RCC 7860 (cell line): Measurements from ENCODE around the gene LRRC70.
"Not testable (repeated sequence)": the region's sequence is repeated elsewhere in the genome, so short reads cannot be mapped to it uniquely, and the experiment has no call there.

ENCODE experiments used
- DNase-seq: peaks from one replicate; pipeline ENCODE4 v3.0.0-alpha.2; 2015; ENCODE audit warnings: low spot score
- FAIRE-seq: peaks from 2 replicates; lab custom pipeline; 2012; peaks lifted over from hg19 to GRCh38; lab: Jason Lieb, UNC

Gene LRRC70, protein sequence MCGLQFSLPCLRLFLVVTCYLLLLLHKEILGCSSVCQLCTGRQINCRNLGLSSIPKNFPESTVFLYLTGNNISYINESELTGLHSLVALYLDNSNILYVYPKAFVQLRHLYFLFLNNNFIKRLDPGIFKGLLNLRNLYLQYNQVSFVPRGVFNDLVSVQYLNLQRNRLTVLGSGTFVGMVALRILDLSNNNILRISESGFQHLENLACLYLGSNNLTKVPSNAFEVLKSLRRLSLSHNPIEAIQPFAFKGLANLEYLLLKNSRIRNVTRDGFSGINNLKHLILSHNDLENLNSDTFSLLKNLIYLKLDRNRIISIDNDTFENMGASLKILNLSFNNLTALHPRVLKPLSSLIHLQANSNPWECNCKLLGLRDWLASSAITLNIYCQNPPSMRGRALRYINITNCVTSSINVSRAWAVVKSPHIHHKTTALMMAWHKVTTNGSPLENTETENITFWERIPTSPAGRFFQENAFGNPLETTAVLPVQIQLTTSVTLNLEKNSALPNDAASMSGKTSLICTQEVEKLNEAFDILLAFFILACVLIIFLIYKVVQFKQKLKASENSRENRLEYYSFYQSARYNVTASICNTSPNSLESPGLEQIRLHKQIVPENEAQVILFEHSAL

DNA sequence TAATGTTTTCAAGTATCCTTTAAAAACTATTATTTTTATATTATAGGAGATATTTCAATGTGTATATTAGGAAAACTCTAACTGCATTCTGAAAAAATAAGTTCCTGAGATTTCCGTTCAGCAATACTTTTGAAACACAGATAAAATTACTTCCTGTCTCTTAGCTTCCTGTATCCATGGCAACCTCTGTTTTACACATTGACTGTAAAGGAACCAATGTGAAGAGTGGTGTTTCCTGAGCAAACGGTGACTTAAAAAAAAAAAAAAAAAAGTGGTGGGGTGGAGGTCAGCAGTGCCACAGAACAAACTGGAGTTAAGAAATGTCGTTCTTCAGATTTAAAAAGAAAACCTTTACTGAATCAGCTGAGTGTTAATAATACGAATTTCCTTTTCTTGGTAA, at the start of gene LRRC70:
Gene LRRC70, plus strand, starts transcription at position 280 of the 400 bp plus-strand sequence. CDS start 620 bp downstream, outside the sequence.
- FAIRE-seq, result no peak

DNA sequence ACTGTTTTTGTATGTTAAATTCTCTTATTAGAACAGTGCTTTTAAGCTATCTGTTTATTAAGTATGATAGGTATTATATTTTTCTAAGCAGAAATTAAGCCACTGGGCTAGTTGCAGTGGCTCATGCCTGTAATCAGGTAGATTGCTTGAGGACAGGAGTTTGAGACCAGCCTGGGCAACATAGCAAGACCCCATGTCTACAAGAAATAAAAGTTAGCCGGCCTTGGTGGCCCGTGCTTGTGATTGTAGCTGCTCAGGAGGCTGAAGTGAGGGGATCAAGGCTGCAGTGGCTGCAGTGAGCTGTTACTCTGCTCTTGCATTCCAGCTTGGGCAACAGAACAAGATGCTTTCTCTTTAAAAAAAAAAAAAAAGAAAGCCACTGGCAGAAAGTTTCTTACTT, 45.0 kb upstream of the LRRC70 start:
- DNase-seq (no peak), FAIRE-seq (no peak)

More for the DNA sequence above, at the start of gene LRRC70:
- DNase-seq, result no peak

DNA sequence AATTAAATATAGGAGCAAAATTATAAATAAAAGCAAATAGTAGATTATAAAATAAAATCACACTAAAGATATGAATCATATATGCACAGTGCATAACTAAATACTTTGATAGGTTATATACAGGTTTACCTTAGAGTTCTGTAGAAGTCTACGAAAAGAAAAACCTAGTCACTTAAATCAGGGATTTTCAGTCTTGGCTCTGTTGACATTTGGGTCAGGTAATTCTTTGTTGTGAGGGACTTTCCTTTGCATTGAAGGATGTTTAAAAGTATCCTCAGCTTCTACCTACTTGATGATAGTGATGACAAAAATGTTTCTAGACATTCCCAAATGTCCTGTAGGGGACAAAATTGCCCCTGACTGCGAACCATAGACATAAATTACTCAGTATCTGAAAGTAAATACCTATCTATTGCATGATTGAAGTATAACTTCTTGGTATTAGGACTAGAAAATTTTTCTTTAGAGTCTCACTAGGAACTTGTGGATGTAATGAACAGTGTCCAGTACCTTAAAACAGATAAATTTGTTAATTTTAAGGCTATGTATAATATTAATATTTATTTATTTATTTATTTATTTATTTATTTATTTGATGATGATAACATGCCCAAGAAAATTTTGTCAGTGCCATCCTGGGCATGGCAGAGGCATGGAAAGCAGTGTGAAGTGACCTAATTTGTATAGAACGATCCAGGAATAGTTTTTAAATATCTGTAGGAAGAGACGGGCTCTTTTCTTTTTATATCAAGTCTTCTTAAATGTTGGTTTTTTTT, 44.0 kb upstream of the LRRC70 start:
- FAIRE-seq, result no peak
- DNase-seq, result no peak

DNA sequence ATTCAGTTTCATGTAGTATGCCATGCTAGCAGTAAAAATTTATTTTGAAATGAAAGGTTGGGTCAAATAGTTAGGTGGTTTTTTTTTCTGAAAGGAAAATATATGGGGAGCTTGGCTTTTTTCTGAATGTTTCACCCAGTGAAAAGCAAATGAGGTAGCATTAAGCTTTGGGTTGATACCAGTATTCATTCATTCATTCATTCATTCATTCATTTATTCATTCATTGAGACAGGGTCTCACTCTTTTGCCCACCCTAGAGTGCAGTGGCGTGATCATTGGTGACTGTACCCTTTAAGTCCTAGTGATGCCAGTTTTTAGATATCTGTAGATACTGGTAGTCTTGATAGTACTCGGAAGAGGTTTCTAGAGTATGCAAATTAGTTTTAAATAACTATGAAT, 42.4 kb upstream of the LRRC70 start:
- FAIRE-seq (no peak), DNase-seq (no peak)

DNA sequence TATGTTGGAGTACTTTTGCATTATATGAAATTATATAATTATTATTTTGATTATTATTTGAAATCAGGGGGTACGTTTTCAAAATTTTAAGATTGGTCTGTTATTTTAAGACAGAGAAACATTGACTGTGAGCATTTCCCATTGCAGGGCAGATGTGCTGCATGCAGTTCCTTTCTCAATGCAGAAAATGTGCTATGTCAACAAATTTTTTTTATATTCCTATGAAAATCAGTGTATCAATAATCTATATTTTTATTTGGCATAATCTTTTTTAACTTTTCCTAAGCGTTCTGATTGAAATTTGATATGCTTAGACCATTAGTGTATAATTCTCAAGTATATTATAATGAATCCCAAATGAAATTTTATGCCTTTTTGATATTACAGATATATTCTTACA, 41.8 kb upstream of the LRRC70 start:
- DNase-seq (no peak), FAIRE-seq (no peak)

DNA sequence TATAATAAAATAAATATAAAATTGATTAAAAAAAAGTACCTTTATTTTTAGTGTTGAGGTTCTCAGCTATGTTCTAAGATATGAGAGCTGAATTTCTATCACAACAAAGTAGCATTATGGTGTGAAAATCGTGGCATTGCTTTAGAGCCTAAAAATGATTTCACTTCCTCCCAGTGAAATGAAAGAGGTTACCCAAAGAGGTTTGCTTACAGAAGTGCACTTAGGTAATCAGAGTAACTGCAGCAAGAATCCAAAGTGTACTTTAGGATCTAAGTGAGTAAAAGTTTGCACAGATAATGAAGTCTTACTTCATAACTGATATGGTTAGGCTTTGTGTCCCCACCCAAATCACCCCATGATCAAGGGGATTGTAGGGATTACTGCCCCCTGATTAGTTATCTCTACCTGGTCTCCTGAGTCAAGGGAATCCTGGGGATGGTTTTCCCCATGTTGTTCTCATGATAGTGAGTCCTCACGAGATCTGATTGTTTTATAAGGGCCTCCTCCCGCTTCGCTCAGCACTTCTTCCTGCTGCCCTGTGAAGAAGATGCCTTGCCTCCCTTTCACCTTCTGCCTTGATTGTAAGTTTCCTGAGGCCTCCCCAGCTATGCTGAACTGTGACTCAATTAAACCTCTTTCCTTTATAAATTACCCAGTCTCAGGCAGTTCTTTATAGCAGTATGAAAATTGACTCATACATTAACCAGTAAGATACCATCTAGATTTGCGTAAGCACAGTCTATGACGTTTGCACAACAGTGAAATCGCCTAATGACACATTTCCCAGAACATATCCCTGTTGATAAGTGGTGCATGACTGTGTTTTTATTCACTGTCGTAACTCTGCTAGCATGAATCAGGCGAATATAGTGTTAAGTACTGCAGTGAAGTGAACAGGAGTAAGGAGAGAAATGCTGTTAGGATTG, 40.3 kb upstream of the LRRC70 start:
- DNase-seq (peak; percentile 24), FAIRE-seq (no peak)

DNA sequence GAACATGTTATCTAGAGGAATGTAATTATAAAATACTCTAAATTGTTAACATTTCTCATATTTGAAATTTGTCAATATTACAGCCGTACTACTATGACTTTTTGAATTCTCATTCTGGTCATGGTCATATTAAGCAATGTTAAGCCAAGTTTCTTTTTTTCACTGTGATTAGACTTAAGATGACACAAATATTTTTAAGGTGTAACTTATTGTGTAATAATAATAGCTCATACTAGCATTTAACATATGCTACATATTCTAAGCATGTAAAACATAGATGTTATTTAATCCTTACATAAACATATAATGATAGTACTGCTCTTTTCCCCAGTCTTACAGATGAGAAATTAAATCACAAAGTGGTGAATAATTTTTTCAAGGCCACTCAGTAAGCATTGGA, 35.9 kb upstream of the LRRC70 start:
- FAIRE-seq (no peak), DNase-seq (no peak)

DNA sequence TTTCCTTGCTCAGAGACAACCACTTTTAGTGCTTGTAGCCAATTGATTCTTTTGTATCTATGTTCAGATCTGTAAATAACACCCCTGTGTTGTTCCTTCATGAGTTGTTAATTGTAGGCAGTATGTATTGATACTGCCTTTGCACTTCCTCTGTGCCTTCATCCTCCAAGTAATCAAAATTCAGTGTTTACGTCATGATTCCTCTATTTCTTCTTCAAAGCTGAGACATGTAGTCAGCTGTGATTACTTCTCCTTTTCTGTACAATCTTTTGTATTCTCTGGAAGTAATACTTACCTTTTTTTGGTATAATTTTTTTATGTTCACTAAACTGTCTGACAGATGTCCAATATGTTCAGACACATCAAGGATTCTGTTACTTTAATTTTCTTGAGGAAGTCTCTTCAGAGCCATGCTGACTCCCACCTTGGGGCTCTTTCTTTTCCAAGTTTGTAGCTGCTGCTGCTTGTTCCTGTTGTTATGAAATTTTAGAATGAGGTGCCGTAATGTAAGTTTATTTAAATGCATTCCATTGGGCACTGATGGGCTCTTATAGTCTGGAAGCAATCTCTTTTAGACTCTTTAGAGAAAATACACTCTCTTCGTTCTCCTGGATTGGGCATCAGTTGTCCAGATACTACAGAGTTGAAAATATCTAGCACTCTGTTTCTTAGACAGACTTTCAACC, 30.5 kb upstream of the LRRC70 start:
- FAIRE-seq, result no peak

DNA sequence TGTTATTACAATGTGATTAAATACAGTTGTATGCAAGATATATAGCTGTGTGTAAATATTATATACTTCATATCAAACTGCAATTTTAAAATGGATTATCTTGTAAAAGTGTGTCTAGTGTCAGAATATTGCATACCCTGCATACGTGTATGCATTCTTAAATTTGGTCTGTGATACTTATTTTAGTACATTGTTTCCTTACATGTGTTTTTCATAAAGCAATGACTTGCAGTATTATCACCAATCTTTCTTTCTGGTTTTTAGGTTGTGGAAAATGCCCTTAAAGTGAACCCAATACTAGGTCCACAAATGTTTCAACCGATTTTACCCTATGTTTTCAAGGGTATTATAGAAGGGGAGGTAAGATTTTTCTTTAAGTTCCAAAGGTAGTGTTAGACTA, 28.5 kb upstream of the LRRC70 start:
- DNase-seq (no peak), FAIRE-seq (no peak)

More for the DNA sequence above, 30.5 kb upstream of the LRRC70 start:
- DNase-seq, result no peak

DNA sequence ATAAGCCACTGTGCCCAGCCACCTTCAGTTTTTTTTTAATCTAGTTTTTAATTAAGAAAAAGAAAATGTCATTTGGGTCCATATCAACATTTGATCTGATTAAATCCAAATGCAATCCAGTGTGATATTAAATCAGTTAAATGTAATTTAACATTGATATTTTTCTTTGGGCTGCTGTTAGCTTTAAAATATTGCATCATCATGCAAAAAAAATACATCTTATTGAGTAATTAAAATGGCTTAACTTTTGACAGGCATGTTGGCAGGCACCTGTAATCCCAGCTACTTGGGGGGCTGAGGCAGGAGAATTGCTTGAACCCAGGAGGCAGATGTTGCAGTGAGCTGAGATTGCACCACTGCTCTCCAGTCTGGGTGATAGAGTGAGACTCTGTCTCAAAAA, 22.7 kb upstream of the LRRC70 start:
- DNase-seq, result no peak
- no peak for FAIRE-seq

DNA sequence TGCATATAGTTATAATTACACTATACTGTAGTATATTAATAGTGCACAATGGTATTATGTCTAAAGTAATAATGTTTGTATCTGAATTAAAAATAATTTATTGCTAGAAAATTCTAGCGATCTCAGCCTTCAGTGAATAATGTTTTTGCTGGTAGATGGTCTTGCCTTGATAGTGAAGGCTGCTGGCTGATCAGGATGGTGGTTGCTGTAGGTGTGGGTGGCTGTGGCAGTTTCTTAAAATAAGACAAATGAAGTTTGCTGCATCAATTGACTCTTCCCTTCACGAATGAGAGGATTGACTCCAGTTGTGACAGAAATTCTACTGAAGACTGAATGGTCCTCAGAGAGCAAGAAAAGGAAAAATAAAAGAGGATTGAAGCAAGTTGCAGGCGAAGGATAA, 19.7 kb upstream of the LRRC70 start:
- FAIRE-seq, result no peak
- DNase-seq, result no peak

DNA sequence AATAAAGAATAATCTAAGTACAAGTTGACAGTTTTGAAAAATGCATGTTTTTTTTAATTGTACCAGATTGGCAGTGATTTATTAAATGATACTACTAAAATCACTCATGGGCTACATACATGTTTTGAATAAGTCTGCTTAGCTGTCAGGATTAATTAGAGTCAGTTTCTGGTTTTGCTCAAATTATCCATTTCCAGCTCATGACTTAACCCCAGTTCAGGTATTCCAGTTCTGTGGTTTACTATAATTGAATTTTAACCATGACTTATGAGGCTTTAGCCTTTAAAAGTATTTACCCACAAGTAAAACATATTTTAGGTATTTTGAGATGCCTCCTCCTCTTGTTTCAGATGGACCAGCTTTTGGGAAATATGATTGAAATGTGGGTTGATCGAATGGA, 17.8 kb upstream of the LRRC70 start:
- DNase-seq (no peak), FAIRE-seq (no peak)

DNA sequence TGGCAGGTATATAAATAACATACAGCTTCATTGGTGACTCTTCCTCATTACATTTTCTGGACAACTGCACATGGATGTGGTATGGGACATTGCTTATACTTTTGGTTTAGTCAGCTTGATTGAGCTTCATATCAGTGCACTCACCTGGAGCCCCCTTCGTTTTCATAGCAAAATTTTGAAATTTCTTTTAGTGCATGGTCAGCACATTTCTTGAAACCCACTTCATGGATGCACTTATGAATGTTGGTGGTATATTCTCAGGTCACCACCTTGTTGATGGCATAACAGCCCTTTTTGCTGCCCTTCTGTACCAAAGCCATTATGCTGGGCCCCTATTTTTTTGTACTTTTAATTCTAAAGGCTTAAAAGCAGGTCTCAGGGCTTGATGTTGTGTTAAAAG, 16.7 kb upstream of the LRRC70 start:
- no peak for DNase-seq
- FAIRE-seq, result no peak

DNA sequence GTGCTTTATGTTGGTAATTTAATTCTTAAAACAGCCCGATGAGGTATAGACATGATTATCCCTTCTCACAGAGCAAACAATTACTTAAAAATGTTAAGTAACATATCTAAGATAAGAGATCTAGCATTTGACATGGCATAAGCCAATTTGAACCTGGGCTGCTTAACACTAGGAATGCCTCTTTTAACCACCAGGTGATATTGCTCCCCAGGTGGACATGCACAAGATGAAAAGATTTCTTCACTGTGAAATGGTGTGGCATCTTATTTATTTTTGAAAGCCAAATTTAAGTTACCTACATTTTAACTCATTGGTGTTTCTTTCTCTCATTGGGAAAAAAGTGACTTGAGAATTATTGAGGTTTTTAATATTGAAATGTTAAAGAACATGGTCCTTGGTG, 15.8 kb upstream of the LRRC70 start:
- no peak for FAIRE-seq
- no peak for DNase-seq

DNA sequence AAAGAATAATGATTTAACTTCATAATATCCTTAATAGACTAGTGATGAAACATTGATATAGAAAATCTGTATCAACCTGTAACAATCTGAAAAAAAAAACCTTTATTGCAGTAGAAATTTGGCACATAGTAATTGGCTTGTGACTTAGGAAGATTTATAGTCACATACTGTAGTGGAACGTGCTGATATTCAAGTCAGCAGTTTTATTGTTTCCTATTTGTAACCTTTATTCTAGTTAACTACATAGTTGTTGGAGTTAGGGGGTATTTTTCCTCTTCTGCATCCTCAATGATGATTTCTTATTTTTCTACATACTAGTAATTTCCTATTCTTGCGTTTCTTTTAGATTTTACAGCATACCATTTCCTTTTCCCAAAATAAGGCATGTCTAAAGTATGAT, 14.5 kb upstream of the LRRC70 start:
- DNase-seq (no peak), FAIRE-seq (no peak)

DNA sequence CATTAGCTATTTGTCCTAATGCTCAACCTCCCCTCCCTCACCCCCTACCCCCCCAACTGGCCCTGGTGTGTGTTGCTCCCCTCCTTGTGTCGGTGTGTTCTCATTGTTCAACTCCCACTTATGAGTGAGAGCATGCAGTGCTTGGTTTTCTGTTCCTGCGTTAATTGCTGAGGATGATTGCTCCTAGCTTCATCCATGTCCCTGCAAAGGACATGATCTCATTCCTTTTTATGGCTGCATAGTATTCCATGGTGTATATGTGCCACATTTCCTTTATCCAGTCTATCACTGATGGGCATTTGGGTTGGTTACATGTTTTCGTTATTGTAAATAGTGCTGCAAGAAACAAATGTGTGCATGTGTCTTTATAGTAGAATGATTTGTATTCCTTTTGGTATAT, 12.9 kb upstream of the LRRC70 start:
- FAIRE-seq, DNase-seq: not testable (repeated sequence)

DNA sequence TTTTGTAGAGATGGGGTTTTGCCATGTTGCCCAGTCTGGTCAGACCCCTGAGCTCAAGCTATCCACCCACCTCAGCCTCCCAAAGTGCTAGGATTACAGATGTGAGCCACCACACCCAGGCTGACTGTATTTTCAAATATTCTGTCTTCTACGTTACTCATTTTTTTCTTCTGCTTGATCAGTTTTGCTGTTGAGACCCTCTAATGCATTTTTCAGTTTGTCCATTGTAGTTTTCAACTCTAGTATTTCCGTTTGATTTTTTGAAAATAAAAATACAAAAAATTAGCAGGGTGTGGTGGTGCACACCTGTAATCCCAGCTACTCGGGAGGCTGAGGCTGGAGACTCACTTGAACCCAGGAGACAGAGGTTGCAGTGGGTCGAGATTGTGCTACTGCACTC, 10.5 kb upstream of the LRRC70 start:
- no peak for FAIRE-seq
- no peak for DNase-seq

DNA sequence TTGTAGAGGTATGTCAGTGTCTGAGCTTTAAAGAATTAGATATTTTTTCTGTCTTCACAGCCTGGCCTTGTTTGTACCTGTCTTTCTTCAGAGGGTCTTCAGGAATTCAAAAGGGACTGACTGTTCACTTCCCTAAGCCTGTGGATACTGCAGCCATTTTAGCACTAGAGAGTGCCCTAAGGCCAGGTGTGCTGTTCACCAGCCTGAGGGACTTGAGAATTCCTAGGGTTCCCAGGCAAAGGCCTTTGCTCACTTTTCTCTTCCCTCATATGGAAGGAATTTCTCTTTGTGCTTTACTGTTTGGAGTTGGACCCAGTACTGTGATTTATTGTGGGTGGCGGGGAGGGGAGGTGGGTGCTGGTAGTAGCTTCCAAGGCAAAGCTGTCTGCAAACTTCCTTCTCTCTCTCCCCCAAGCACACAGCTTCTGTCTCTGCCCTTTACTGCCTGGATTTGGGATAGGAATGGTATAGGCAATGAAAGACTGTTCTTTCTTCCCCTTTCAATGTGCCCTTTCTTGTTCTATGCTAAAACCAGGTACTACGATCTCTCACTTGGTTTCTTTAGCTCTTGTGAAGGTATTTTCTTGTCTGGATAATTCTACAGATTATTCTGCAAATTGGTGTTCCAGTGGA, 9.7 kb upstream of the LRRC70 start:
- no peak for FAIRE-seq

DNA sequence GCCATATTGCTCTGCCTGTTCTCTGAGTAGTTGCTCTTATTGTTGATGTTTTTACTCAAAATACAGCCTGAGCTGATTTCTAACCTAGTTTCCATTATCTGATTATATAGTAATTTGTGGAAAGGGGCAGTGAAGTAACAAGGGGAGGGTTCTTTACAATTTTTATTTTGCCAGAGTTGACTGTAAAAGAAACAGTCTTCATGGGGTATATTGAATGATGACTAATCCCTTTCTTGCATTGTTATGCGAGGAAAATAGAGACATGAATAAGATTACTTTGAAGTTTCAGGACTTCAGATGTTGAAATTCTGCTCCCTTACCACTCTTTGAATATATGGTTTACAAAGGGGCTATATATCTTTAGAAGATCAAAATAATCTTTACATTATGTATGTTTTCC, 9.1 kb upstream of the LRRC70 start:
- FAIRE-seq, result no peak
- no peak for DNase-seq

More for the DNA sequence above, 9.7 kb upstream of the LRRC70 start:
- no peak for DNase-seq
